HG02642 (cell line): ENCODE measurements around the gene RBM19.

Experiments
- ATAC-seq: cut with Tn5 transposase; IDR thresholded peaks from one replicate; pipeline ENCODE4 v1.9.1; 2021; ENCODE audit warnings: mild to moderate bottlenecking; ENCODE audit not compliant: unreplicated experiment, poor library complexity

Gene RBM19

GRCh38 chr12:113838896-113839295, 127.2 kb downstream of the RBM19 start:
- ATAC-seq = no peak

- no peak for ATAC-seq
Observed at GRCh38 chr12:113837528-113838296, 128.4 kb downstream of the RBM19 start.

- ATAC-seq = no peak
Observed at GRCh38 chr12:113837084-113837483, 129.0 kb downstream of the RBM19 start.

GRCh38 chr12:113835896-113836295, 130.2 kb downstream of the RBM19 start:
- ATAC-seq = no peak

GRCh38 chr12:113835433-113835832, 130.7 kb downstream of the RBM19 start:
- ATAC-seq = no peak

- ATAC-seq = no peak
Observed at GRCh38 chr12:113833422-113833821, 132.7 kb downstream of the RBM19 start.

GRCh38 chr12:113831476-113831875, 134.6 kb downstream of the RBM19 start:
- ATAC-seq = no peak

GRCh38 chr12:113831016-113831415, 135.1 kb downstream of the RBM19 start:
- no peak for ATAC-seq

GRCh38 chr12:113829212-113829611, 136.9 kb downstream of the RBM19 start:
- ATAC-seq = no peak

- no peak for ATAC-seq
Observed at GRCh38 chr12:113827539-113828114, 138.5 kb downstream of the RBM19 start.

- no peak for ATAC-seq
Observed at GRCh38 chr12:113826805-113827538, 139.2 kb downstream of the RBM19 start.

GRCh38 chr12:113825705-113826104, 140.4 kb downstream of the RBM19 start:
- ATAC-seq = no peak

GRCh38 chr12:113823816-113824215, 142.3 kb downstream of the RBM19 start:
- ATAC-seq = no peak

GRCh38 chr12:113823016-113823415, 143.1 kb downstream of the RBM19 start:
- no peak for ATAC-seq

GRCh38 chr12:113820842-113821241, 145.3 kb downstream of the RBM19 start:
- no peak for ATAC-seq

- ATAC-seq = no peak
Observed at GRCh38 chr12:113820309-113820708, 145.8 kb downstream of the RBM19 start.

- ATAC-seq = no peak
Observed at GRCh38 chr12:113819495-113819894, 146.6 kb downstream of the RBM19 start.

GRCh38 chr12:113818833-113819232, 147.3 kb downstream of the RBM19 start:
- no peak for ATAC-seq

- ATAC-seq = no peak
Observed at GRCh38 chr12:113818283-113818682, 147.8 kb downstream of the RBM19 start.

GRCh38 chr12:113816866-113817265, 149.3 kb downstream of the RBM19 start:
- no peak for ATAC-seq

GRCh38 chr12:113815031-113815430, 151.1 kb downstream of the RBM19 start:
- no peak for ATAC-seq

- no peak for ATAC-seq
Observed at GRCh38 chr12:113813229-113813541, 152.9 kb downstream of the RBM19 start.
